ENCODE measurements around the gene AP3B1.

GRCh38 chr5:77987988-77988387 lies 306.5 kb downstream of the AP3B1 start:
- TF ChIP-seq CTCF (IDR thresholded peaks at IDR 0.05; ENCODE audit: insufficient read depth, low read length, poor library complexity, severe bottlenecking) (no peak), EZH2phosphoT487 (conservative IDR thresholded peaks at IDR 0.05; ENCODE audit: low read length) (no peak)

All from SU-DHL-6 (cell line).